Measurements from ENCODE around the gene PAIP1.
"Not testable (repeated sequence)": the region's sequence is repeated elsewhere in the genome, so short reads cannot be mapped to it uniquely, and the experiment has no call there.

The PAIP1 gene

GRCh38 chr5:43556857-43557542 is at the start of gene PAIP1:
TSS of gene PAIP1 (minus strand) at chr5:43557077. CDS start at chr5:43556846, 231 bp downstream.
- DNase-seq (ENCODE audit: low read depth), result peak; percentile 65
- peak within 1 kb of the TSS; percentile 84 for H3K4me3 ChIP-seq (ENCODE audit: low read depth, low read length)
- TF ChIP-seq CTCF (IDR thresholded peaks at IDR 0.05; ENCODE audit: low read depth, low read length, missing control alignments), result peak; percentile 51

- TF ChIP-seq CTCF (IDR thresholded peaks at IDR 0.05; ENCODE audit: low read depth, low read length, missing control alignments), result no peak
- no peak for DNase-seq (ENCODE audit: low read depth)
- H3K4me3 ChIP-seq (ENCODE audit: low read depth, low read length), result no peak overlapping the region
Observed at GRCh38 chr5:43606351-43606750, 49.5 kb upstream of the PAIP1 start.

- H3K4me3 ChIP-seq (ENCODE audit: low read depth, low read length), result no peak overlapping the region
- no peak for TF ChIP-seq CTCF (IDR thresholded peaks at IDR 0.05; ENCODE audit: low read depth, low read length, missing control alignments)
- no peak for DNase-seq (ENCODE audit: low read depth)
Observed at GRCh38 chr5:43604699-43605098, 47.8 kb upstream of the PAIP1 start.

- TF ChIP-seq CTCF (IDR thresholded peaks at IDR 0.05; ENCODE audit: low read depth, low read length, missing control alignments), result no peak
- peak; percentile 41 for DNase-seq (ENCODE audit: low read depth)
- H3K4me3 ChIP-seq (ENCODE audit: low read depth, low read length), result peak overlapping the region; percentile 97
Observed at GRCh38 chr5:43603344-43604217, 46.7 kb upstream of the PAIP1 start.

GRCh38 chr5:43602461-43603343 is 45.8 kb upstream of the PAIP1 start, which contains the start of gene NNT:
TSS of gene NNT (plus strand) at chr5:43603180. CDS start at chr5:43609196, 6,016 bp downstream.
- peak; percentile 26 for DNase-seq (ENCODE audit: low read depth)
- H3K4me3 ChIP-seq (ENCODE audit: low read depth, low read length), result peak within 1 kb of the TSS; percentile 97
- TF ChIP-seq CTCF (IDR thresholded peaks at IDR 0.05; ENCODE audit: low read depth, low read length, missing control alignments), result no peak

GRCh38 chr5:43601454-43602260 is 44.8 kb upstream of the PAIP1 start:
- TF ChIP-seq CTCF (IDR thresholded peaks at IDR 0.05; ENCODE audit: low read depth, low read length, missing control alignments), result no peak
- peak overlapping the region; percentile 97 for H3K4me3 ChIP-seq (ENCODE audit: low read depth, low read length)
- no peak for DNase-seq (ENCODE audit: low read depth)

- not testable (repeated sequence) for DNase-seq (ENCODE audit: low read depth); H3K4me3 ChIP-seq (ENCODE audit: low read depth, low read length)
Observed at GRCh38 chr5:43598927-43599326, 42.0 kb upstream of the PAIP1 start.

Measured in GM12864 (cell line).